IMR-90 (cell line): ENCODE measurements around the gene PEX5L. TPM values are rescaled to one million over a fixed set of nuclear protein-coding genes. Genes with fewer than 3 reads are reported as not detected.

Source experiments
- ATAC-seq: fragments of 200-7000 bp; cut with Tn5 transposase; 2 replicates; pipeline ENCODE4 v1.9.1; 2020; ENCODE audit warnings: low read depth, mild to moderate bottlenecking, moderate library complexity
- BruUV-seq: library from RNA; stranded (reverse); fragments of 400-500 nt; replicated peaks from 2 replicates; lab custom pipeline; 2021; lab: Mats Ljungman, UMichigan
- CTCF ChIA-PET: fragments of 300-600 bp; formaldehyde crosslinking; extraction: SDS; loops from one replicate; lab custom pipeline; 2021; ENCODE audit warnings: antibody characterized with exemption; lab: Yijun Ruan, JAX
- POLR2A ChIA-PET: fragments of 300-600 bp; sonication (Branson Sonifier 250); formaldehyde crosslinking; loops from one replicate; lab custom pipeline; 2022; ENCODE audit warnings: antibody characterized with exemption; ENCODE audit not compliant: unreplicated experiment; lab: Charles Lee
- DNase-seq: peaks from one replicate; pipeline ENCODE4 v3.0.0; 2013
- H2AFZ ChIP-seq: replicated peaks from 2 replicates; pipeline ENCODE3; 2013; ENCODE audit warnings: low read length, mild to moderate bottlenecking; ENCODE audit not compliant: poor library complexity
- H2AK5ac ChIP-seq: 2 replicates; pipeline ENCODE4 v1.6.1; 2013; ENCODE audit warnings: low read depth, low read length, inconsistent platforms
- H2AK9ac ChIP-seq: replicated peaks from 2 replicates; pipeline ENCODE3; 2013; ENCODE audit warnings: mild to moderate bottlenecking, low read depth, low read length, moderate library complexity; ENCODE audit not compliant: poor library complexity
- H2BK120ac ChIP-seq: 2 replicates; pipeline ENCODE4 v1.6.1; 2013; ENCODE audit warnings: low read depth, low read length, inconsistent platforms
- H2BK15ac ChIP-seq: 3 replicates; pipeline ENCODE4 v1.6.1; 2013; ENCODE audit warnings: low read depth, low read length, inconsistent platforms
- H2BK20ac ChIP-seq: 2 replicates; pipeline ENCODE4 v1.6.1; 2013; ENCODE audit warnings: low read depth, mild to moderate bottlenecking, inconsistent platforms, low read length, moderate library complexity
- H2BK5ac ChIP-seq: 2 replicates; pipeline ENCODE4 v1.6.1; 2013; ENCODE audit warnings: mild to moderate bottlenecking, low read depth, low read length, inconsistent platforms; ENCODE audit not compliant: poor library complexity, severe bottlenecking
- H3K14ac ChIP-seq: replicated peaks from 2 replicates; pipeline ENCODE4 v1.6.1; 2013; ENCODE audit warnings: low read depth, low read length, inconsistent platforms
- H3K18ac ChIP-seq: 2 replicates; pipeline ENCODE4 v1.6.1; 2013; ENCODE audit warnings: low read depth, low read length, control low read depth
- H3K23ac ChIP-seq: 2 replicates; pipeline ENCODE4 v1.6.1; 2013; ENCODE audit warnings: low read depth, low read length, inconsistent platforms
- H3K27ac ChIP-seq: 2 replicates; pipeline ENCODE4 v1.5.1; 2013; ENCODE audit warnings: mild to moderate bottlenecking, control low read depth, low read length; ENCODE audit not compliant: insufficient read depth
- H3K27me3 ChIP-seq: 2 replicates; pipeline ENCODE4 v1.6.1; 2013; ENCODE audit warnings: low read length; ENCODE audit not compliant: control insufficient read depth, insufficient read depth
- H3K36me3 ChIP-seq: 2 replicates; pipeline ENCODE4 v1.6.1; 2013; ENCODE audit warnings: low read length, mixed read lengths; ENCODE audit not compliant: control insufficient read depth, insufficient read depth
- H3K4ac ChIP-seq: 2 replicates; pipeline ENCODE4 v1.6.1; 2013; ENCODE audit warnings: low read depth, low read length, inconsistent platforms
- H3K4me1 ChIP-seq: 2 replicates; pipeline ENCODE4 v1.6.1; 2013; ENCODE audit warnings: low read length, mixed read lengths; ENCODE audit not compliant: control insufficient read depth, insufficient read depth
- H3K4me2 ChIP-seq: 2 replicates; pipeline ENCODE4 v1.6.1; 2013; ENCODE audit warnings: low read depth, mild to moderate bottlenecking, control low read depth, low read length, moderate library complexity
- H3K4me3 ChIP-seq: 2 replicates; pipeline ENCODE4 v1.5.1; 2013; ENCODE audit warnings: low read depth, mild to moderate bottlenecking, control low read depth, low read length, moderate library complexity; ENCODE audit not compliant: insufficient read depth
- H3K56ac ChIP-seq: 2 replicates; pipeline ENCODE4 v1.6.1; 2013; ENCODE audit warnings: low read length, inconsistent platforms; ENCODE audit not compliant: insufficient read depth; ENCODE audit errors: extremely low read depth
- H3K79me1 ChIP-seq, 2 experiments: 2 replicates each; pipeline ENCODE4 v1.6.1; 2013; ENCODE audit warnings: low read length in 2 of 2, inconsistent platforms in 1 of 2, low read depth in 1 of 2
- H3K9ac ChIP-seq: 2 replicates; pipeline ENCODE4 v1.6.1; 2013; ENCODE audit warnings: low read depth, low read length, control low read depth
- H3K9me1 ChIP-seq: 2 replicates; pipeline ENCODE4 v1.6.1; 2013; ENCODE audit warnings: low read length, inconsistent platforms; ENCODE audit not compliant: insufficient read depth
- H3K9me3 ChIP-seq: 2 replicates; pipeline ENCODE4 v1.6.1; 2013; ENCODE audit warnings: low read length; ENCODE audit not compliant: control insufficient read depth, insufficient read depth
- H4K20me1 ChIP-seq: 2 replicates; pipeline ENCODE4 v1.6.1; 2013; ENCODE audit warnings: low read length, inconsistent platforms; ENCODE audit not compliant: insufficient read depth
- H4K5ac ChIP-seq: 2 replicates; pipeline ENCODE4 v1.6.1; 2013; ENCODE audit warnings: mild to moderate bottlenecking, low read depth, low read length, control low read depth
- H4K8ac ChIP-seq, 2 experiments: 2 replicates each; pipeline ENCODE4 v1.6.1; 2013; ENCODE audit warnings: low read depth in 2 of 2, low read length in 2 of 2, control low read depth in 1 of 2, inconsistent platforms in 1 of 2
- H4K91ac ChIP-seq: 2 replicates; pipeline ENCODE4 v1.6.1; 2013; ENCODE audit warnings: low read depth, low read length, inconsistent platforms; ENCODE audit not compliant: insufficient read depth
- BHLHE40 ChIP-seq: fragments of 150-350 bp; IDR thresholded peaks from 2 replicates; pipeline ENCODE4 v1.6.1; 2016; ENCODE audit warnings: mild to moderate bottlenecking, low read depth, low read length
- ELK1 ChIP-seq: fragments of 150-350 bp; IDR thresholded peaks from 2 replicates; pipeline ENCODE4 v1.6.1; 2016; ENCODE audit warnings: low read depth, mild to moderate bottlenecking, low read length, moderate library complexity, borderline replicate concordance
- MAZ ChIP-seq: IDR thresholded peaks from 2 replicates; pipeline ENCODE4 v1.6.1; 2012; ENCODE audit warnings: low read depth, mild to moderate bottlenecking, low read length, improper control_type of control experiment, moderate library complexity, borderline replicate concordance
- MXI1 ChIP-seq: IDR thresholded peaks from 2 replicates; pipeline ENCODE4 v1.6.1; 2012; ENCODE audit warnings: low read depth, mild to moderate bottlenecking, low read length, moderate library complexity, borderline replicate concordance
- POLR2A ChIP-seq: IDR thresholded peaks from 2 replicates; pipeline ENCODE4 v1.6.1; 2012; ENCODE audit warnings: mild to moderate bottlenecking, low read depth, low read length
- RCOR1 ChIP-seq: IDR thresholded peaks from 2 replicates; pipeline ENCODE4 v1.6.1; 2012; ENCODE audit warnings: mild to moderate bottlenecking, low read length, improper control_type of control experiment; ENCODE audit not compliant: insufficient replicate concordance
- RFX5 ChIP-seq: IDR thresholded peaks from 2 replicates; pipeline ENCODE4 v1.8.0; 2012; ENCODE audit warnings: low read depth, mild to moderate bottlenecking, low read length, moderate library complexity
- WGBS, 2 experiments: methylation state at CpG; one replicate each; pipeline versions ENCODE4 v1.1.5 to v1.1.7; 2013; ENCODE audit warnings: missing lambda C conversion rate in 2 of 2; ENCODE audit not compliant: insufficient read length in 1 of 2; ENCODE audit errors: extremely low coverage in 2 of 2; 5-methylcytosine and 5-hydroxymethylcytosine counted together
- dilution Hi-C: fragments of 300-500 bp; cut with HindIII; formaldehyde crosslinking; loops from one replicate; pipeline ENCODE4 v1.14.3; 2018; ENCODE audit warnings: low sequenced_read_pairs; ENCODE audit not compliant: unreplicated experiment
- in situ Hi-C: fragments of 300-500 bp; cut with MboI; formaldehyde crosslinking; loops from 3 replicates; pipeline ENCODE4 v1.14.3; 2019; ENCODE audit warnings: low sequenced_read_pairs, inconsistent platforms, mixed read lengths
- intact Hi-C: fragments of 100-400 bp; cut with micrococcal nuclease; formaldehyde crosslinking; loops from 2 replicates; pipeline ENCODE4 v1.10.0; 2022
- polyA plus RNA-seq, 3 experiments: library from polyadenylated mRNA; depleted of rRNA; stranded (reverse); fragments of >200 nt; gene quantifications; 2 replicates each; pipeline ENCODE4 v1.2.3, GENCODE V29; 2012; ENCODE audit warnings: low replicate concordance in 1 of 3
- total RNA-seq: library from RNA; depleted of rRNA; stranded (reverse); fragments of >200 nt; gene quantifications from 2 replicates; pipeline ENCODE4 v1.2.3, GENCODE V29; 2012
- TF ChIP-seq, protein P1 (sequence below): fragments of 150-350 bp; IDR thresholded peaks from 2 replicates; pipeline ENCODE4 v1.6.1; 2017; ENCODE audit warnings: mild to moderate bottlenecking, antibody characterized with exemption, low read length, low read depth

The PEX5L gene
- total and polyA plus RNA-seq, 2 of the 4 experiments (the other 2 are of a cell fraction) = not detected

DNA sequence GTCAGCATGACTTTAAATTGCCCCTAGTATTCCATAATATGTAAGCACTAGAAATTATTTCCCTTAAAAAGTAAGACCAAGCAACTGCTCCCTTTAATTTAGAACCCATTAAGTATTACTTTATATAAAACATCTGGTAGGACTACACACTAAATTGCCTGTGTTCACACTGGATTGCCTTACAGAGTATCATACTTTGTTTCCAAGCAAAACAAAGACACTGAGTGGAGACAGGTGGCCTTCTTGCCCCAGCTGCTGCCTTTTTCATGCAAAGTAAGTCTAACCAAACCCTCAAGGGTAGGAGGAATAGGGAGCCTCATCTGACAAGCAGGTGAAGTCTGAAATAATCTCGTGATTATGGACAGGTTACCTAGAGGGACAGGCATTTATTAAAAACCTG lies 87.3 kb downstream of the PEX5L start:
- ChIA-PET POLR2A (no interaction called here), CTCF (no interaction called here)
- Histone ChIP-seq H3K4me1 (no peaks in the 10 kb centered on the region), H2AK5ac (no peak overlapping the region), H4K91ac (no peak overlapping the region), H2AK9ac (no peak overlapping the region), H3K27me3 (no peaks in the 10 kb centered on the region), H3K9me3 (no peaks in the 10 kb centered on the region), H2BK5ac (no peak overlapping the region), H3K4ac (no peak overlapping the region), H3K23ac (no peak overlapping the region), H4K8ac (no peak overlapping the region), H3K9me1 (no peaks in the 10 kb centered on the region), H4K20me1 (no peaks in the 10 kb centered on the region), H4K5ac (no peak overlapping the region), H3K18ac (no peak overlapping the region), H2BK120ac (no peak overlapping the region), H3K4me2 (no peak overlapping the region), H3K79me1 (no peaks in the 10 kb centered on the region), H3K36me3 (no peaks in the 10 kb centered on the region), H3K9ac (no peak overlapping the region), H3K14ac (no peak overlapping the region), H2BK20ac (no peak overlapping the region), H3K27ac (no peak overlapping the region), H3K4me3 (no peak overlapping the region), H3K56ac (no peak overlapping the region), H2AFZ (no peak overlapping the region), H2BK15ac (no peak overlapping the region)
- intact Hi-C loops = no loop called here
- dilution Hi-C loops = no loop called here
- BruUV-seq = no TSS peak
- TF ChIP-seq MAZ = no peak
- TF ChIP-seq RFX5 = no peak
- TF ChIP-seq POLR2A = no peak
- TF ChIP-seq RCOR1 = no peak
- no peak for TF ChIP-seq MXI1
- no peak for TF ChIP-seq BHLHE40
- TF ChIP-seq ELK1 = no peak
- TF ChIP-seq, protein P1, sequence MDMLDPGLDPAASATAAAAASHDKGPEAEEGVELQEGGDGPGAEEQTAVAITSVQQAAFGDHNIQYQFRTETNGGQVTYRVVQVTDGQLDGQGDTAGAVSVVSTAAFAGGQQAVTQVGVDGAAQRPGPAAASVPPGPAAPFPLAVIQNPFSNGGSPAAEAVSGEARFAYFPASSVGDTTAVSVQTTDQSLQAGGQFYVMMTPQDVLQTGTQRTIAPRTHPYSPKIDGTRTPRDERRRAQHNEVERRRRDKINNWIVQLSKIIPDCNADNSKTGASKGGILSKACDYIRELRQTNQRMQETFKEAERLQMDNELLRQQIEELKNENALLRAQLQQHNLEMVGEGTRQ = no peak
- no CpG with 5 or more reads among the region's 1 CpG for WGBS, 2 experiments
- DNase-seq = no peak
- in situ Hi-C loops = no loop called here
- ATAC-seq = no peak
